ENCODE results near the gene PTPN22.
A peak's percentile ranks its signal among the peaks of the same experiment; 100 is the strongest.

Gene PTPN22

DNA sequence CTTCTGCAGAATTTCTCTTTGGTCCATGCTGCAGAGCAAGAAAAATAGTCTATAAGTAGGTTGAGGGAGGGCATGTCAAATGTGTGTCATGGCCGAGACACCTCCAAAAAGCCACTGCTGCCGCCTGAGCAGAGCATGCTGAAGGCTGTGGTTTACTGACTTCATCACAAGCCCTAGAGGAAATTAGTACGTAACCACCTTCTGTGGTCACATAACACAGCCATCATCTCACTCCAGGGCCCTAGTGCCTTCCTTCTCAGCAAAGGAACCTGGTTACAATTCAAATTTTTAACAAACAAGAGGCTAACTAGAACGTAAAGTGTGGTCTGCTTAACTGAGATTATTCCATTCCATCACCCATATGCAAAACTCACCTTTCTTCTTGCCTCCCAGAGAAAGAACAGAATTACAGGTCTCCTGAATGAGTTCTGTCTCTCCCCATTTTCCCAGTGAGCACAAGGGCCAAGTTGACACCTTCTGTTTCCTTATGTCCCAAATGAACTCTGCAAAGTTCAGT is at the start of gene PTPN22:
Gene PTPN22, minus strand, starts transcription at position 116 of the 517 bp plus-strand sequence.
- DNase-seq (ENCODE audit: low spot score) = peak; percentile 88

DNA sequence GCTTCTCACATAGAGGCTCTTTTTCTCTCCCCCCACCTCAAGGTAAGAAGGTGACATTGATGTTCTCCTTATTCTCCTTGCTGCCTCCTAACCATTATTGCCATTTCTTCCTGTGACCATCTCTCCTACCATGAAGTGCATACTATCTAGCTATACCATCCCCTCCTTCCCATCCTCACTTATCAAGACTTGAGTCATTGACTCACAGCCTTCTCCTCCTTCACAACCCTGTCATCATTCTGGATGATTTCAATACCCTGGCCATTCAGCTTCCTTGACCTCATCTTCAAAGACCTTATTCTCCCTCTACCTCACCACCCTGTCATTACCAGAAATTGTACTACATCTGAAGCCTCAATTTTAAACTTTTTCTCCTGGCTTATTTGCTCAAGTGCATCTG is 46.7 kb upstream of the PTPN22 start:
- DNase-seq (ENCODE audit: low spot score) = no peak

DNA sequence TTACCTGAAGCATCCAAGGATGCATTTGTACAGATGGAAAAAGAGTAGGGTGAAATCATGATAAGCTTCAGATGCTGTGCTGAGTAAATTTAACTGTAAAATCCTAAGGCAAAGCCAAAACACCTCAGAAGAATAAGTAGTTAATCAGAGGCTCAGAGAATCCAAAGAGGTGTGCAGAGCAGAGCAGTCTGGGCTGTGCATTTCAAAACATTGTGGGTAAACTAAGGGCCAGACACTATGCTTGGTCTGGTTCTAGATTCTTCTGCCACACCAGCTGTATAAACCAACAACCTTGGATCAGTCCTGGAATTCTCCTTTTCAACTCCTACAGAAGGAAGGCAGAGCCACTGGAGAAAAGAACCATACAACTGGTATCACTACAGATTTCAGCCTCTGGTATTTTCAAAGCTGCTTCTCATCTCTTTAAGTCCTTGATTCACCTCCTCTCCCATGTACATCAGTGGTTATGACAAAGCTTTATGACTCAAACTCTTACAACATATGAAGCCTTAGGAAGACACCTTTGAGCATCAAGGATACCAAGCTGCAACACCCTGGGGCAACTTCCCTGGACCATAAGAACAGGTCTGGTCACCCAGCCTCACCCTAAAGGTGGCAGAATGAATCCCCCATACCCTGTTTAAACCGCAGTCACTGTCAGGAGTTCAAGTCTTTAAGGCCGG is 46.0 kb upstream of the PTPN22 start:
- DNase-seq (ENCODE audit: low spot score) = no peak

DNA sequence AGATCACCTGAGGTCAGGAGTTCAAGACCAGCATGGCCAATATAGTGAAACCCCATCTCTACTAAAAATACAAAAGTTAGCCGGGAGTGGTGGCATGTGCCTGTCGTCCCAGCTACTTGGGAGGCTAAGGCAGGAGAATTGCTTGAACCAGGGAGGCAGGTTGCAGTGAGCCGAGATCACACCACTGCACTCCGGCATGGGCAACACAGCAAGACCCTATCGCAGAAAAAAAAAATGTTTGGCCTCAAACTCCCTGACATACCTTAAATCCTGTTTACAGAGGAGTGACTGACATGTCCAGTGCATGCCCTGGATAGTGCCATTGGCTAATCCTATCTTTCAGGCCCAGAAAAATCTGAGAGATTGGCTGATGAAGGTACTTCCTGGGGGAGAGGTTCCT is 45.5 kb upstream of the PTPN22 start:
- DNase-seq (ENCODE audit: low spot score) = no peak

GRCh38 chr1:113913887-113914664 is 42.6 kb upstream of the PTPN22 start:
- DNase-seq (ENCODE audit: low spot score) = no peak

DNA sequence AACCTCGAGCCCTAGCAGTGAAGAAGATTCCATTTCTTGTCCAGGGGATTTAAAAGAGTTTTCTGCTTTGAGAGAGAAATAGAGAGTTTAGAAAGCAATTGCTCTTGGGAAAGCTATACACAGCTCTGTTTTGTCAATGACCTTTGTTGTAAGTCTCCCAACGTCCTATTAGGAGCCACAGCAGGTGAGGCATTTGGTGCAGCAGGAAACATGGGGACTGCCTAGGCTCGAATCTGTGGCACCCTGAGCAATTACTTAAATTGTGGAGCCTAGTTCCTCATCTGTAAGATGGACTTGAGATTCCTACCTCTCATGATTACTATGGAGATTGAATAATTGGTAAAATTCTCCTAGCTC is 41.8 kb upstream of the PTPN22 start:
- DNase-seq (ENCODE audit: low spot score) = no peak

DNA sequence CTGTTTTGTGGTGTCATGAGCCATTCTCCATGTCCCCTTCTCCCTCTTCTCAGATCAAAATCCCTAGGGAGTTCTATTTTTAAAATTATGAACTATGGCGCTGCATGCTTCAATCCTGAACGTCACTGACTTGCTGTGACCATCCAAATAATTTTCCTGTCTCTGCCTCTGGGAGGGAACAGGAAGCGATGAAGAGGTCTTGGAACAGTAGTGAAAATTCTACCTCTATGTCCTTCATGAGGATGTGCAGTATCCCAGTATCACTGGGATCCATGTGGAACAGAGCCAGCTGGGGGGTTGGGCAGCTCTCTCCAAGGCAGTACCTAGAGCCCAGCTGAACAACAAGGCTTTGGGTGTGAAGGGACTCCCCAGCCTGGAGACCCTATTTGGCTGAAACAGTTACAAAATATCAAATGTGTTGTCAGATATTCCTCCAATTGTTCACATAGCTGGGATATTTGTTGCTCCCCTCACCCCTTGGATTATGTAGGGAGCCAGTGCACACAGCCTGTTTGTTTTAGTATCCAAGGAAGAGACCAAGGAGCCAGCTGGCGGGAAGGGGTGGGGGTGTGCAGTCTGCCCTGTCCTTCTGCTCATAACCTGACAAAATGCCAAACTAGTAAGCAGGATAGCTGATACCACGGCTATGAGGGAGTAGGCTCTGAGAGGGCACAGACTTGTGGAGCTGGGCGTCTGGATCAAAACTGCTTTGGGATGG is 41.2 kb upstream of the PTPN22 start:
- DNase-seq (ENCODE audit: low spot score) = no peak

- peak; percentile 10 for DNase-seq (ENCODE audit: low spot score)
Observed at GRCh38 chr1:113905435-113905861, 33.9 kb upstream of the PTPN22 start.

DNA sequence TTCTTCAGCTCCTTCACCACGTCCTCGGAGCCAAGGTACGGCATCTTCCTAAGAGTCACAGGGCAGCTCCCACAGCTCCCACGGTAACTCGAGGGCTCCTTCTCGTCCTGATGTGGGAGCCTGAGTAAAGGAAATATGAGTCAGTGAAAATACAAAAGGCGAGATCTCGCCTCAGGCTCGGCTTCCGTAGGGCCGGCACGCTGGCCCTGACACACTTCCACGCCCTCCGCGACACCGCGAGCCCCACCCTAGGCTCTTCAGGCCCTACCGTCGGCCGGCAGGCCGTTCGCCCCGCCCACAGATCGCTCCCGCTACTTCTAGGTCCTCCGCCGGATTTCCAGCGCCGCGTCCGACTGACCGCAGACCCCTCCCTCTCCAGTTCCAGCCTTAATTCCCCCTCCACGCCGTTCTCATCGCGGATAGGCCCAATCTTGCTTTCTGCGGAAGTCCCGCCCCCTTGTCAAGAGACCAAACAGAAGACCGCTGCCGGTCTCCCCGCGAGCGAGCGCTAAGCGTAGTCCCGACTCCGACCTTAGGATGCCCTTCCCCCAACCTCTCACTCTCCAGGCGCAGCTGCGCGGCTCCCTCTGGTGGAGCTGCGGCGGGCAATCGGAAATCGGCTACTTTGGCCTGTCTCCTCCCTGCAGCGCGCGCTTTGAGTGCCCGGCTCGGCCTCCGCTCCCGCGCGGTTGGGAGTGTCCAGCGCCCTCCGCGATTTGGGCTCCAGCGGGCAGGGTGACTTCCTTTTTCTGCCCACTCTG is 33.3 kb upstream of the PTPN22 start, which contains the start of the genes AP4B1 and DCLRE1B:
Gene AP4B1, minus strand, starts transcription at position 126 of the 761 bp plus-strand sequence. Its CDS starts 82 bp downstream, at position 44.
Gene DCLRE1B, plus strand, starts transcription at position 653 of the 761 bp plus-strand sequence. CDS start 261 bp downstream, outside the sequence.
- peak; percentile 99 for DNase-seq (ENCODE audit: low spot score)

DNA sequence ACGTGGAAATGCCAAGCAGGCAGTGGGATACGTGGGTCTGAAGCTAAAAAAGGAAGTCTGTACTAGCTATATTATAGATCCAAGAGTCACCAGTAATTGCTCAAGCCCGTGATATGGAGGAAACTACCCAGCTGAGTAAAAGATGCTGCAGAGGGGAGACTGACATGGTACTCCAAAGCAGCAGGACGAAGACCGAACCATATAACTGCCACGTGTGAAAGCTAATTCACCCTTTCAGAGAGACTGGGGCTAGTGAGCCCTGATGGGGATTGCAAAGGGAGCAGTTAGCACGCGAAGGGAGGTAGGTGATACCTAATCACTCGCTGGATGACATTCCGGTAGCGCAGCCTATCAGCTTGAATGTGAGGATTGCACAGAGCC is 32.8 kb upstream of the PTPN22 start:
- no peak for DNase-seq (ENCODE audit: low spot score)

GRCh38 chr1:113903501-113904292 is 32.2 kb upstream of the PTPN22 start:
- no peak for DNase-seq (ENCODE audit: low spot score)

GRCh38 chr1:113901191-113901590 is 29.7 kb upstream of the PTPN22 start:
- peak; percentile 24 for DNase-seq (ENCODE audit: low spot score)

DNA sequence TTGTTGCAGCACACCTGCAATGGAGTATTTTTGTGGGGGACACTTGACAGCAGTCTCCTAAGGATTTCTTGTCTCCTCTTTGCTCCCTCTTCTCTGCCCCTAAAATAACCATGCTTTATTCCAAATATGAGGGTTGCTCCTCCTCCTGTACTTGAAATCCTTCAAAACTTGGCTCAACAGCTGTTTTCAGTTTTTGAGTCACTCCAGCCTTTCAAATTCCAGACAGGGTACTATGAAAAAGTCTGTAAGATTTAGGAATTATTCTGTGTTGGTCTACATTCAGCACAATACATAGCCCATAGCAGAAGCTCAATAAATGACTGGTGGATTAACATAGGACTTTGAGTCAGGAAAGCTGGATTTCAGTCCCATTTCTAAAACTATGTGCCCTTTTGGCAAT is 27.6 kb upstream of the PTPN22 start:
- no peak for DNase-seq (ENCODE audit: low spot score)

DNA sequence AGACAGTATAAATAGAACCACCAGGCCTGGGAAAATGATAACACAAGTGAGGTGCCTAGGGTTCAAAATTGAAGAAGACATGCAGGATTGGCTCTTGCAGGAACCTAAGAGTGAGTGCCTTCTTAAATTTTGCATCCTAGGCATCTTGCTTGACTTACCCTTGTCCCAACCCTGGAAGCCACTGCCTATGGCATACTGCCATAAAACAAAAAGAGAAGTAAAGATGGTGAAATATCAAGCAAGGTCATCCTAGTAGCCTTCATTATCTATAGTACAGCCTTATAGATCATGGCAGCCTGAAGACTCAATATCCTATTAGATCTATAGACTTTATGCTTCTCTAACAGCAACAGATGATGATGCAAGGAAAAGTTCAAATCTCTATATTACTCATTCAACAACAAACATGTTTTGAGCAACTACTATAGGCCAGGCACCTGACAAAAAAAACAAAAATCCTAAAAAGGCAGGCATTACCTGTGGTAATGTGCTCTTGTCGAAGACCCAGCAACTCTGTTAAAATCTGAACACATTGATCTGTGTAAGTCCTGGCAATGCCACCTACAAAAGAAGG is 26.8 kb upstream of the PTPN22 start:
- no peak for DNase-seq (ENCODE audit: low spot score)

GRCh38 chr1:113895961-113896360 is 24.4 kb upstream of the PTPN22 start:
- DNase-seq (ENCODE audit: low spot score) = no peak

DNA sequence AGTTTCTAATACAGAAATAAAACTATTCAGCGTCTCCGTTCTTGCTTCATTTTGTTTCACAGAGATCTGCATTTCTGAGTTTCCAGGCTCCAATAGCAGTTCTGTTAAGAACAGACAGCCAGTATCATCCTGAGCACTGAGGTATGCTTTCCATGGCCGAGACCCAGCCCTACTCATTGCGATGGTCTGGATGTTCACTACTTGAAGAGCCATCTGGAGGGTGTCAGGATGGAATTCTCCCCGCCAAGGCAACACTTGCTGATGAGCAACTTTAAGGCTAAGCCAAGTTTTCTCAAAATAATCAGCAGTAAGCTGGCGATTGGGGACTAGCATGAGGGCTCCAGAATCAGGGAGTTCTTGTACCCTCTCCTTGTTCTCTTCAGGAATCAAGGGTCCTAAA is 23.6 kb upstream of the PTPN22 start:
- DNase-seq (ENCODE audit: low spot score) = no peak

- DNase-seq (ENCODE audit: low spot score) = no peak
Observed at GRCh38 chr1:113893267-113893666, 21.8 kb upstream of the PTPN22 start.

DNA sequence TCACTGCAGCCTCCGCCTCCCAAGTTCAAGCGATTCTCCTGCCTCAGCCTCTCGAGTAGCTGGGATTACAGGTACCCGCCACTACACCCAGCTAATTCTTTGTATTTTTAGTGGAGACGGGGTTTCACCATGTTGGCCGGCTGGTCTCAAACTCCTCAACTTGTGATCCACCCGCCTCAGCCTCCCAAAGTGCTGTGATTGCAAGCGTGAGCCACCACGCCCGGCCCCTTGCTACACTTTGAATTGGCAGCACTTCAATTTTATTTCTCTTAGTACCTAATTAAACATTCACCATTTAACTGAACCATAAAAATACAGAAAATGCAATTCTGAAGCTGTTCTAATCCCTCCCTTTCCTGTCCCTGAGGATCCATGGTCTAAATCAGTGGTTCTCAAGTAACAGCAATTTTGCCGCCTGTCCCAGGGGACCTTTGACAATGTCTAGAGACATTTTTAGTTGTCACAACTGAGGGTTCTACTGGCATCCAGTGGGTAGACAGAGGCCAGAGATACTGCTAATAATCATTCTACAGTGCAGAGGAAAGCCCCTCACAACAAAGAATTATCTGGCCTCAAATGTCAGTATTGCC is 20.2 kb upstream of the PTPN22 start:
- no peak for DNase-seq (ENCODE audit: low spot score)

GRCh38 chr1:113890816-113891215 is 19.3 kb upstream of the PTPN22 start:
- no peak for DNase-seq (ENCODE audit: low spot score)

Measured in CD4-positive, alpha-beta T cell treated with Interleukin-15 for 4 hours (primary cell).